HG03025 (cell line): ENCODE data around the gene HBZ.
"Not testable (repeated sequence)": the region's sequence is repeated elsewhere in the genome, so short reads cannot be mapped to it uniquely, and the experiment has no call there.

ENCODE experiments used
- ATAC-seq: cut with Tn5 transposase; IDR thresholded peaks from one replicate; pipeline ENCODE4 v1.9.1; 2021; ENCODE audit warnings: mild to moderate bottlenecking, moderate library complexity; ENCODE audit not compliant: unreplicated experiment, low FRiP score

The HBZ gene

DNA sequence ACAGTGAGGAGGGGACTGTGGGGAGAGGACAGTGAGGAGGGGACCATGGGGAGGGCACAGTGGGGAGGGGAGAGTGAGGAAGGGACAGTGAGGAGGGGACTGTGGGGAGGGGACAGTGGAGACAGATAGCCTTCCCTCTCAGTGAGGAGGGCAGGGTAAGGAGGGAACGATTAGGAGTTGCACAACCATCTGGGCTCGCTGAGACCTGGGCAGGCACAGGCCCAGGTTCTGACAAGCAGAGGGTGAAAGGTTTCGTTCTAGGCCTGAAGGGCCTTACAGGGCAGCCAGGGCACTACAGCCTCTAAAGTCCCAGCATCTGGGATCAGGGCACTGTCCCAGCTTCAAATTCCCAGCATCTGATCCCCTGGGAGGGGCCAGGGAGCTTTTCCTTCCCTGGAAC lies 11.3 kb downstream of the HBZ start:
- ATAC-seq: not testable (repeated sequence)

DNA sequence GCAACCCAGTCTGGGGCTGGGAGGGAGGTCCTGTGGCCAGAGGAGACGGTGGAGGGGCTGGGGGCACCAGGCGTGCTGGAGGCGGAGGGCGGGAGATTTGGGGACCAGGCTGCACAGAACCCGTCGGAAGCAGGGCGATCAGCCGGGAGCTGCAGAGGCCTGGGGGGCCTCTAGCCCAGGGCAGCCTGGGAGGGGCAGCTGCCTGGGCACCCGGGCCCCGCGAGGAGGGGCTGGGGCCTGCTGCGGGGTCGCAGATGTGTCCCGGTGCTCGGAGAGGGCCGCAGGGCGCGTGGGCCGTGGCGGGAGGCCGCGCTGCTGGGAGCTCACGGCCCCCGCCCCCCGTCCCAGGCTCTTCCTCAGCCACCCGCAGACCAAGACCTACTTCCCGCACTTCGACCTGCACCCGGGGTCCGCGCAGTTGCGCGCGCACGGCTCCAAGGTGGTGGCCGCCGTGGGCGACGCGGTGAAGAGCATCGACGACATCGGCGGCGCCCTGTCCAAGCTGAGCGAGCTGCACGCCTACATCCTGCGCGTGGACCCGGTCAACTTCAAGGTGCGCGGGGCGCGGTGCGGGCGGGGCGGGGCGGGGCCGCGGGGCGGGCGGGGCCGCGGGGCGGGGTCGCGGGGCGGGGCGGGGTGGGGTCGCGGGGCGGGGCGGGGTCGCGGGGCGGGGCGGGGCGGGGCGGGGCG lies 11.8 kb downstream of the HBZ start:
- ATAC-seq: not testable (repeated sequence)

DNA sequence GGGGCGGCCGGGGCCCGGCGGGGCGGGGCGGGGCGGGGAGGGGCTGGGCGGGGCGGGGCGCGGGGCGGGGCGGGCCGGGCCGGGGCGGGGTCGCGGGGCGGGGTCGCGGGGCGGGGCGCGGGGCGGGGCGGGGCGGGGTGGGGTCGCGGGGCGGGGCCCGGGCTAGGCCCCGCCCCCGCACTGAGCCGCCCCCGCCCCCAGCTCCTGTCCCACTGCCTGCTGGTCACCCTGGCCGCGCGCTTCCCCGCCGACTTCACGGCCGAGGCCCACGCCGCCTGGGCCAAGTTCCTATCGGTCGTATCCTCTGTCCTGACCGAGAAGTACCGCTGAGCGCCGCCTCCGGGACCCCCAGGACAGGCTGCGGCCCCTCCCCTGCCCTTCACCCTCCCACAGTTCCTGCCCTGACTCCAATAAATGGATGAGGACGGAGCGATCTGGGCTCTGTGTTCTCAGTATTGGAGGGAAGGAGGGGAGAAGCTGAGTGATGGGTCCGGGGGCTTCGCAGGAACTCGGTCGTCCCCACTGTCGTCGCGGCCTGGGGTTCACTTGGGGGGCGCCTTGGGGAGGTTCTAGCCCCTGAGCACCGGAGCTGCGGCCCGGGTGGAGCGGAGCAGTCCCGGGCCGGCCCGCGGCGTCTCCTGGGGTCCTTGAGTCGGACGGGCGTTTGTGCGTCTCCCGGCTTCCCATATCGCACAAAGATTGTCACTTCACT lies 12.5 kb downstream of the HBZ start:
- ATAC-seq: no peak

DNA sequence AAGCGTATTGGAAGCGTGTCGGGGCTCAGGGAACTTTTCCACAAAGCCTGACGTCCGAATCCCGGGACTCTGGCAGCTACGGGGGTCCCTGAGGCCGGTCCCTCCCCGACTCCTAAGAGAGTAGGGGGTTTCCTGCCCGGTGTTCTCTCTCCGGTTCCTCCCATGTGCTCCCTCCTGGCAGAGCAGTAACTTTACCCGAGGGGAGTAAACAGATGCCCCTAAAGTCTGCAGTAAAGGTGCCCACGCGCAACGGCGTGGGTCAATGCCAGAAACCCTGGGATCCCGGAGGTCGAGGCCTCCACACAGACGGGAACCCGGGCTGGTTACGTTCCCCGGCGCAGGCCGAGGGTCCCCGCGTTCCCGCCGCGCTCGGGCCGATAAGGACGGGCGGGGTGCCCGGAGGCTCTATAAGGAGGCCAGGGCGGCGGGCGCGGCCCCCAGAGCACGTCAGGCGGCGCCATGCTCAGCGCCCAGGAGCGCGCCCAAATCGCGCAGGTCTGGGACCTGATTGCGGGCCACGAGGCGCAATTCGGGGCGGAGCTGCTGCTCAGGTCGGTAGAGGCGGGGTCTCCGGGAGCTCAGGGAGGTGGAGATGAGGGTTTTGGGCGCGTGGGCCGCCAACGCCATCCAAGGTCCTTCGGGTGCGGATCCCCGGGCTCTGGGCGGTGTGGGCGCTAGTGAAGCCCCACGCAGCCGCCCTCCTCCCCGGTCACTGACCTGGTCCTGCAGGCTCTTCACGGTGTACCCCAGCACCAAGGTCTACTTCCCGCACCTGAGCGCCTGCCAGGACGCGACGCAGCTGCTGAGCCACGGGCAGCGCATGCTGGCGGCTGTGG lies 13.3 kb downstream of the HBZ start, which contains the start of gene HBM:
HBM (plus strand) TSS at position 440 of the 836 bp plus-strand sequence; CDS start at position 460, 20 bp downstream.
- ATAC-seq: no peak

DNA sequence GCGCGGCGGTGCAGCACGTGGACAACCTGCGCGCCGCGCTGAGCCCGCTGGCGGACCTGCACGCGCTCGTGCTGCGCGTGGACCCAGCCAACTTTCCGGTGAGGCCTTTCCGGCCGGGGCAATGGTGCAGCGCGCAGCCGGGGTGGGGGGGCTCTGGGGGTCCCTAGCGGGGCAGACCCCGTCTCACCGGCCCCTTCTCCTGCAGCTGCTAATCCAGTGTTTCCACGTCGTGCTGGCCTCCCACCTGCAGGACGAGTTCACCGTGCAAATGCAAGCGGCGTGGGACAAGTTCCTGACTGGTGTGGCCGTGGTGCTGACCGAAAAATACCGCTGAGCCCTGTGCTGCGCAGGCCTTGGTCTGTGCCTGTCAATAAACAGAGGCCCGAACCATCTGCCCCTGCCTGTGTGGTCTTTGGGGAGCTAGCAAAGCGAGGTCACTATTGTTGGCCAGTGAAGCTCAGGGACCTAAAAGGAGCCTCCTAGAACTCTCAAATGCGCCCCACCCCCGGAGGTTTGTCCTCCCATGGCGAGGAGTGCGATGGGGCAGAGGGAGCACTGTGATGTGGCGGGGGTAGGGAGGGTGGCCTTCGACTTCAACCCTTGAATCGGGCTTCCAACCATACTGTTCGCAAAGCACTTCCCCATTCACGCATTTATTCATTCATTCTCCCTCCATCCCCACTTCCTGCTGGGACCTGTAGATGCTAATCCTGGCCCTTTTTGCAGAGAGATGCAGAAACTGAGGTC lies 14.1 kb downstream of the HBZ start:
- no peak for ATAC-seq

DNA sequence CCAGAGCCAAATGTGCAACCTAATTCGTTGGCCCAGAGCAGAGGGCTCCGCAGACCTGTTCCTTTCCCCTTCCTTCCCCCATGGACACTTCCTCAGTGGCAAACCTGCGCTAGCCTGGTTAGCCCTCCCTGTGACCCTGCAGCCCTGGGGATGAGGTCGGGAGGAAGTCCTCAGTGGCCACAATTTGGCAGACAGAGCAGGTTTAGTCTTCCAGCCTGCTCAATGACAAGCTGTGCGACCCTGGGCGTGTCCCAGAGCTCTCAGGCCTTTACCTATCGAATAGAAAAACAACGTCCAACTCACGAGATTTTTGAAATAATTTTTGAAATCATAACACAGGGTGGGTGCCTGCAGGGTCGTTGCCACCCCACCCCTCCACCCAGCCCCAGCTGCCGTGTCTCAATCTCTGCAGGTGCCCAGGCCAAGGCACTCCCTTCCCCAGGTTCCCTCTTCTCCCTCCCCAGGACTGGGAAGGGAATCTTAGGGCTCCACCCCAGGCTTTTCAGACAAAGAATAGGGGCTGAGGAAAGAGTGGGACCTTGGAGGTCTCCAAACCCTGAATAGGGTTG lies 14.8 kb downstream of the HBZ start:
- ATAC-seq: no peak

DNA sequence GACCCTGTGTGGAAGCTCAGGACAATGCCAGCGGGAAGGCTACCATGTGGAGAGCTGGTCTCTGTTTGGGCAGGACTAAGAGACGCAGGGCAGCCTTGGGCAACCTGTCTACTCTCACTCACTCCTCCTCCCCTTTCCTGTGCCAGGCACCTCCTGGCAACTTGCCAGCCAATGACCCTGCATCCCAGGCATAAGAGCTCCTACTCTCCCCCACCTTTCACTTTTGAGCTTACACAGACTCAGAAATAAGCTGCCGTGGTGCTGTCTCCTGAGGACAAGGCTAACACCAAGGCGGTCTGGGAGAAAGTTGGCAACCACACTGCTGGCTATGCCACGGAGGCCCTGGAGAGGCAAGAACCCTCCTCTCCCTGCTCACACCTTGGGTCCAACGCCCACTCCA lies 16.0 kb downstream of the HBZ start:
- ATAC-seq: no peak

DNA sequence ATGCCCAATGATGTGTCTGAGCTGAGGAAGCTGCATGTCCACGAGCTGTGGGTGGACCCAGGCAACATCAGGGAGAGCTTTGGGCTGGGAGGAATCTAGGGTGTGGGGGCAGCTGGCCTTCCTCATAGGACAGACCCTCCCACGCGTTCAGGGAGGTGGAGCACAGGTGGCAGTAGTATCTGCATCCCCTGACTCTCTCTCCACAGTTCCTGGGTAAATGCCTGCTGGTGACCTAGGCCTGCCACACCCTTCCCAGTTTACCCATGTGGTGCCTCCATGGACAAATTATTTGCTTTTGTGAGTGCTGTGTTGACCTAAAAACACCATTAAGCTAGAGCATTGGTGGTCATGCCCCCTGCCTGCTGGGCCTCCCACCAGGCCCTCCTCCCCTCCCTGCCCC lies 16.6 kb downstream of the HBZ start:
- no peak for ATAC-seq

DNA sequence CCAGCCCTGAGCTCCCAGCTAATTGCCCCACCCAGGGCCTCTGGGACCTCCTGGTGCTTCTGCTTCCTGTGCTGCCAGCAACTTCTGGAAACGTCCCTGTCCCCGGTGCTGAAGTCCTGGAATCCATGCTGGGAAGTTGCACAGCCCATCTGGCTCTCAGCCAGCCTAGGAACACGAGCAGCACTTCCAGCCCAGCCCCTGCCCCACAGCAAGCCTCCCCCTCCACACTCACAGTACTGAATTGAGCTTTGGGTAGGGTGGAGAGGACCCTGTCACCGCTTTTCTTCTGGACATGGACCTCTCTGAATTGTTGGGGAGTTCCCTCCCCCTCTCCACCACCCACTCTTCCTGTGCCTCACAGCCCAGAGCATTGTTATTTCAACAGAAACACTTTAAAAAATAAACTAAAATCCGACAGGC lies 17.7 kb downstream of the HBZ start:
- ATAC-seq: not testable (repeated sequence)

DNA sequence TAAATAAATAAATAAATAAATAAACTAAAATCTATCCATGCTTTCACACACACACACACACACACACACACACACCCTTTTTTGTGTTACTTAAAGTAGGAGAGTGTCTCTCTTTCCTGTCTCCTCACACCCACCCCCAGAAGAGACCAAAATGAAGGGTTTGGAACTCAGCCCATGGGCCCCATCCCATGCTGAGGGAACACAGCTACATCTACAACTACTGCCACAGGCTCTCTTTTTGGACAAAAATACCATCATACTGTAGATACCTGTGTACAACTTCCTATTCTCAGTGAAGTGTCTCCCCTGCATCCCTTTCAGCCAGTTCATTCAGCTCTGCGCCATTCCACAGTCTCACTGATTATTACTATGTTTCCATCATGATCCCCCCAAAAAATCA lies 18.3 kb downstream of the HBZ start:
- no peak for ATAC-seq

DNA sequence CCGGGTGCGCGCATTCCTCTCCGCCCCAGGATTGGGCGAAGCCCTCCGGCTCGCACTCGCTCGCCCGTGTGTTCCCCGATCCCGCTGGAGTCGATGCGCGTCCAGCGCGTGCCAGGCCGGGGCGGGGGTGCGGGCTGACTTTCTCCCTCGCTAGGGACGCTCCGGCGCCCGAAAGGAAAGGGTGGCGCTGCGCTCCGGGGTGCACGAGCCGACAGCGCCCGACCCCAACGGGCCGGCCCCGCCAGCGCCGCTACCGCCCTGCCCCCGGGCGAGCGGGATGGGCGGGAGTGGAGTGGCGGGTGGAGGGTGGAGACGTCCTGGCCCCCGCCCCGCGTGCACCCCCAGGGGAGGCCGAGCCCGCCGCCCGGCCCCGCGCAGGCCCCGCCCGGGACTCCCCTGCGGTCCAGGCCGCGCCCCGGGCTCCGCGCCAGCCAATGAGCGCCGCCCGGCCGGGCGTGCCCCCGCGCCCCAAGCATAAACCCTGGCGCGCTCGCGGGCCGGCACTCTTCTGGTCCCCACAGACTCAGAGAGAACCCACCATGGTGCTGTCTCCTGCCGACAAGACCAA lies 20.0 kb downstream of the HBZ start, which contains the start of gene HBA2:
HBA2 (plus strand) TSS at position 503 of the 568 bp plus-strand sequence; CDS start at position 540, 37 bp downstream.
- not testable (repeated sequence) for ATAC-seq

DNA sequence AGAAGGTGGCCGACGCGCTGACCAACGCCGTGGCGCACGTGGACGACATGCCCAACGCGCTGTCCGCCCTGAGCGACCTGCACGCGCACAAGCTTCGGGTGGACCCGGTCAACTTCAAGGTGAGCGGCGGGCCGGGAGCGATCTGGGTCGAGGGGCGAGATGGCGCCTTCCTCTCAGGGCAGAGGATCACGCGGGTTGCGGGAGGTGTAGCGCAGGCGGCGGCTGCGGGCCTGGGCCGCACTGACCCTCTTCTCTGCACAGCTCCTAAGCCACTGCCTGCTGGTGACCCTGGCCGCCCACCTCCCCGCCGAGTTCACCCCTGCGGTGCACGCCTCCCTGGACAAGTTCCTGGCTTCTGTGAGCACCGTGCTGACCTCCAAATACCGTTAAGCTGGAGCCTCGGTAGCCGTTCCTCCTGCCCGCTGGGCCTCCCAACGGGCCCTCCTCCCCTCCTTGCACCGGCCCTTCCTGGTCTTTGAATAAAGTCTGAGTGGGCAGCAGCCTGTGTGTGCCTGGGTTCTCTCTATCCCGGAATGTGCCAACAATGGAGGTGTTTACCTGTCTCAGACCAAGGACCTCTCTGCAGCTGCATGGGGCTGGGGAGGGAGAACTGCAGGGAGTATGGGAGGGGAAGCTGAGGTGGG lies 20.9 kb downstream of the HBZ start:
- ATAC-seq: not testable (repeated sequence)

DNA sequence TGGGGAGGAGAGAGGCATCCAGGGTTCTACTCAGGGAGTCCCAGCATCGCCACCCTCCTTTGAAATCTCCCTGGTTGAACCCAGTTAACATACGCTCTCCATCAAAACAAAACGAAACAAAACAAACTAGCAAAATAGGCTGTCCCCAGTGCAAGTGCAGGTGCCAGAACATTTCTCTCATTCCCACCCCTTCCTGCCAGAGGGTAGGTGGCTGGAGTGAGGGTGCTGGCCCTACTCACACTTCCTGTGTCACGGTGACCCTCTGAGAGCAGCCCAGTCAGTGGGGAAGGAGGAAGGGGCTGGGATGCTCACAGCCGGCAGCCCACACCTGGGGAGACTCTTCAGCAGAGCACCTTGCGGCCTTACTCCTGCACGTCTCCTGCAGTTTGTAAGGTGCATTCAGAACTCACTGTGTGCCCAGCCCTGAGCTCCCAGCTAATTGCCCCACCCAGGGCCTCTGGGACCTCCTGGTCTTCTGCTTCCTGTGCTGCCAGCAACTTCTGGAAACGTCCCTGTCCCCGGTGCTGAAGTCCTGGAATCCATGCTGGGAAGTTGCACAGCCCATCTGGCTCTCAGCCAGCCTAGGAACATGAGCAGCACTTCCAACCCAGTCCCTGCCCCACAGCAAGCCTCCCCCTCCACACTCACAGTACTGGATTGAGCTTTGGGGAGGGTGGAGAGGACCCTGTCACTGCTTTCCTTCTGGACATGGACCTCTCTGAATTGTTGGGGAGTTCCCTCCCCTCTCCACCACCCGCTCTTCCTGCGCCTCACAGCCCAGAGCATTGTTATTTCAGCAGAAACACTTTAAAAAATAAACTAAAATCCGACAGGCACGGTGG lies 21.7 kb downstream of the HBZ start:
- not testable (repeated sequence) for ATAC-seq

DNA sequence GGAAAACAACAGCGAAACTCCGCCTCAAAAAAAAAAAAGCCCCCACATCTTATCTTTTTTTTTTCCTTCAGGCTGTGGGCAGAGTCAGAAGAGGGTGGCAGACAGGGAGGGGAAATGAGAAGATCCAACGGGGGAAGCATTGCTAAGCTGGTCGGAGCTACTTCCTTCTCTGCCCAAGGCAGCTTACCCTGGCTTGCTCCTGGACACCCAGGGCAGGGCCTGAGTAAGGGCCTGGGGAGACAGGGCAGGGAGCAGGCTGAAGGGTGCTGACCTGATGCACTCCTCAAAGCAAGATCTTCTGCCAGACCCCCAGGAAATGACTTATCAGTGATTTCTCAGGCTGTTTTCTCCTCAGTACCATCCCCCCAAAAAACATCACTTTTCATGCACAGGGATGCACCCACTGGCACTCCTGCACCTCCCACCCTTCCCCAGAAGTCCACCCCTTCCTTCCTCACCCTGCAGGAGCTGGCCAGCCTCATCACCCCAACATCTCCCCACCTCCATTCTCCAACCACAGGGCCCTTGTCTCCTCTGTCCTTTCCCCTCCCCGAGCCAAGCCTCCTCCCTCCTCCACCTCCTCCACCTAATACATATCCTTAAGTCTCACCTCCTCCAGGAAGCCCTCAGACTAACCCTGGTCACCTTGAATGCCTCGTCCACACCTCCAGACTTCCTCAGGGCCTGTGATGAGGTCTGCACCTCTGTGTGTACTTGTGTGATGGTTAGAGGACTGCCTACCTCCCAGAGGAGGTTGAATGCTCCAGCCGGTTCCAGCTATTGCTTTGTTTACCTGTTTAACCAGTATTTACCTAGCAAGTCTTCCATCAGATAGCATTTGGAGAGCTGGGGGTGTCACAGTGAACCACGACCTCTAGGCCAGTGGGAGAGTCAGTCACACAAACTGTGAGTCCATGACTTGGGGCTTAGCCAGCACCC lies 22.8 kb downstream of the HBZ start:
- ATAC-seq: no peak

DNA sequence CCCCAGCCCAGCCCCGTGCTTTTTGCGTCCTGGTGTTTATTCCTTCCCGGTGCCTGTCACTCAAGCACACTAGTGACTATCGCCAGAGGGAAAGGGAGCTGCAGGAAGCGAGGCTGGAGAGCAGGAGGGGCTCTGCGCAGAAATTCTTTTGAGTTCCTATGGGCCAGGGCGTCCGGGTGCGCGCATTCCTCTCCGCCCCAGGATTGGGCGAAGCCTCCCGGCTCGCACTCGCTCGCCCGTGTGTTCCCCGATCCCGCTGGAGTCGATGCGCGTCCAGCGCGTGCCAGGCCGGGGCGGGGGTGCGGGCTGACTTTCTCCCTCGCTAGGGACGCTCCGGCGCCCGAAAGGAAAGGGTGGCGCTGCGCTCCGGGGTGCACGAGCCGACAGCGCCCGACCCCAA lies 23.6 kb downstream of the HBZ start:
- not testable (repeated sequence) for ATAC-seq

DNA sequence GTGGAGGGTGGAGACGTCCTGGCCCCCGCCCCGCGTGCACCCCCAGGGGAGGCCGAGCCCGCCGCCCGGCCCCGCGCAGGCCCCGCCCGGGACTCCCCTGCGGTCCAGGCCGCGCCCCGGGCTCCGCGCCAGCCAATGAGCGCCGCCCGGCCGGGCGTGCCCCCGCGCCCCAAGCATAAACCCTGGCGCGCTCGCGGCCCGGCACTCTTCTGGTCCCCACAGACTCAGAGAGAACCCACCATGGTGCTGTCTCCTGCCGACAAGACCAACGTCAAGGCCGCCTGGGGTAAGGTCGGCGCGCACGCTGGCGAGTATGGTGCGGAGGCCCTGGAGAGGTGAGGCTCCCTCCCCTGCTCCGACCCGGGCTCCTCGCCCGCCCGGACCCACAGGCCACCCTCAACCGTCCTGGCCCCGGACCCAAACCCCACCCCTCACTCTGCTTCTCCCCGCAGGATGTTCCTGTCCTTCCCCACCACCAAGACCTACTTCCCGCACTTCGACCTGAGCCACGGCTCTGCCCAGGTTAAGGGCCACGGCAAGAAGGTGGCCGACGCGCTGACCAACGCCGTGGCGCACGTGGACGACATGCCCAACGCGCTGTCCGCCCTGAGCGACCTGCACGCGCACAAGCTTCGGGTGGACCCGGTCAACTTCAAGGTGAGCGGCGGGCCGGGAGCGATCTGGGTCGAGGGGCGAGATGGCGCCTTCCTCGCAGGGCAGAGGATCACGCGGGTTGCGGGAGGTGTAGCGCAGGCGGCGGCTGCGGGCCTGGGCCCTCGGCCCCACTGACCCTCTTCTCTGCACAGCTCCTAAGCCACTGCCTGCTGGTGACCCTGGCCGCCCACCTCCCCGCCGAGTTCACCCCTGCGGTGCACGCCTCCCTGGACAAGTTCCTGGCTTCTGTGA lies 24.3 kb downstream of the HBZ start, which contains the start of gene HBA1:
HBA1 (plus strand) TSS at position 204 of the 906 bp plus-strand sequence; CDS start at position 241, 37 bp downstream.
- ATAC-seq: not testable (repeated sequence)
